ENCODE results near the gene TSPAN5.

The TSPAN5 gene

DNA sequence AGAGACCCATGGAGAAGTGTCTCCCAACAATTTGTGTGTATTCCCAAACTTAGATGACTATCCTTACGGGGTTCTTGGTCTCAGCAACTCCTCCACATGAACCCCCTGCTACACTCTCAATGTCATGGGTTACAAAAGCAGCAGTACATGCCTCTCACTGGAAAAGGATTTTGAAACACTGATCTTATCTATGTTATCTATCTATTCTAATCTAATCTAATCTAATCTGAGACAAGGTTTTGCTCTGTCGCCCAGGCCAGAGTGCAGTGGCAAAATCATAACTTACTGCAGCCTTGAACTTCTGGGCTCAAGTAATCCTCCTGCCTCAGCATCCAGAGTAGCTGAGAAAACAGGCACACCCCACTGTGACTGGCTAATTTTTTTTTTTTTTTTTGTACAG is 19.3 kb downstream of the TSPAN5 start:
- H3K9me3 ChIP-seq (ENCODE audit: control insufficient read depth in 5 of 5, low read length in 5 of 5) = no peaks in the 10 kb centered on the region
- no peaks in the 10 kb centered on the region for H3K4me1 ChIP-seq (ENCODE audit: control insufficient read depth in 5 of 5, insufficient read depth in 5 of 5, low read length in 5 of 5)
- H3K9ac ChIP-seq (ENCODE audit: low read length in 5 of 5) = no peak overlapping the region
- no peaks in the 10 kb centered on the region for H3K36me3 ChIP-seq (ENCODE audit: control insufficient read depth in 5 of 5, insufficient read depth in 5 of 5, low read length in 5 of 5)
- H3K27ac ChIP-seq (ENCODE audit: low read depth, low read length) = no peak overlapping the region
- H3K4me3 ChIP-seq (ENCODE audit: low read depth in 1 of 5, low read length in 5 of 5) = no peak overlapping the region
- no peaks in the 10 kb centered on the region for H3K27me3 ChIP-seq (ENCODE audit: control insufficient read depth in 5 of 5, insufficient read depth in 4 of 5, low read length in 5 of 5)

DNA sequence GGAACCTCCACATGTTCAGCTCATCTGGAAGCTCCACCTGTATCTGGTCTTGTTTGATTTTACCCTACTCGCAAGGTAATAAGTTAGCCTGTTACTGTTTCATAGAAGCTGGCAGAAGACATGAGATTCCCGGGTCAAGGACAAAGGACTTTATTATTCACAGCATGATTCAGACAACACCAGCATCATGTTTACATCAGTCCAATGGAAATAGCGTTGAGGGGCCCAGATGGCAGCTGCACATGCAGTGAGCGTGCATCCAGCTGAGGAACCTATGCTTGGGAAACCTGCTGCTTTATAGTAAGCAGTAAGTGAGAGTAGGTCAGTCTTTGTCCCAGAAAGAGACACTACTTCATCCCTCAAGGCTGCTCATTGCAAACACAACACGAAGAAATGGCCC is 19.8 kb downstream of the TSPAN5 start:
- Histone ChIP-seq H3K27ac (ENCODE audit: low read depth, low read length) (no peak overlapping the region), H3K4me1 (ENCODE audit: control insufficient read depth in 5 of 5, insufficient read depth in 5 of 5, low read length in 5 of 5) (no peaks in the 10 kb centered on the region), H3K9ac (ENCODE audit: low read length in 5 of 5) (no peak overlapping the region)

GRCh38 chr4:98634061-98634460 is 24.4 kb downstream of the TSPAN5 start:
- Histone ChIP-seq H3K4me3 (ENCODE audit: low read depth in 1 of 5, low read length in 5 of 5) (no peak overlapping the region), H3K36me3 (ENCODE audit: control insufficient read depth in 5 of 5, insufficient read depth in 5 of 5, low read length in 5 of 5) (no peaks in the 10 kb centered on the region), H3K27me3 (ENCODE audit: control insufficient read depth in 5 of 5, insufficient read depth in 4 of 5, low read length in 5 of 5) (no peaks in the 10 kb centered on the region), H3K9ac (ENCODE audit: low read length in 5 of 5) (no peak overlapping the region), H3K27ac (ENCODE audit: low read depth, low read length) (no peak overlapping the region), H3K9me3 (ENCODE audit: control insufficient read depth in 5 of 5, low read length in 5 of 5) (no peaks in the 10 kb centered on the region), H3K4me1 (ENCODE audit: control insufficient read depth in 5 of 5, insufficient read depth in 5 of 5, low read length in 5 of 5) (no peaks in the 10 kb centered on the region)

More for the DNA sequence above, 19.8 kb downstream of the TSPAN5 start:
- H3K36me3 ChIP-seq (ENCODE audit: control insufficient read depth in 5 of 5, insufficient read depth in 5 of 5, low read length in 5 of 5) = no peaks in the 10 kb centered on the region
- H3K9me3 ChIP-seq (ENCODE audit: control insufficient read depth in 5 of 5, low read length in 5 of 5) = no peaks in the 10 kb centered on the region
- no peaks in the 10 kb centered on the region for H3K27me3 ChIP-seq (ENCODE audit: control insufficient read depth in 5 of 5, insufficient read depth in 4 of 5, low read length in 5 of 5)
- no peak overlapping the region for H3K4me3 ChIP-seq (ENCODE audit: low read depth in 1 of 5, low read length in 5 of 5)

- no peak overlapping the region for H3K27ac ChIP-seq (ENCODE audit: low read depth, low read length)
- no peak overlapping the region for H3K4me3 ChIP-seq (ENCODE audit: low read depth in 1 of 5, low read length in 5 of 5)
- no peaks in the 10 kb centered on the region for H3K9me3 ChIP-seq (ENCODE audit: control insufficient read depth in 5 of 5, low read length in 5 of 5)
- no peaks in the 10 kb centered on the region for H3K4me1 ChIP-seq (ENCODE audit: control insufficient read depth in 5 of 5, insufficient read depth in 5 of 5, low read length in 5 of 5)
- no peaks in the 10 kb centered on the region for H3K36me3 ChIP-seq (ENCODE audit: control insufficient read depth in 5 of 5, insufficient read depth in 5 of 5, low read length in 5 of 5)
- no peak overlapping the region for H3K9ac ChIP-seq (ENCODE audit: low read length in 5 of 5)
- H3K27me3 ChIP-seq (ENCODE audit: control insufficient read depth in 5 of 5, insufficient read depth in 4 of 5, low read length in 5 of 5) = no peaks in the 10 kb centered on the region
Observed at GRCh38 chr4:98633159-98633558, 25.3 kb downstream of the TSPAN5 start.

GRCh38 chr4:98632258-98632657 is 26.2 kb downstream of the TSPAN5 start:
- H3K27ac ChIP-seq (ENCODE audit: low read depth, low read length) = no peak overlapping the region
- H3K4me1 ChIP-seq (ENCODE audit: control insufficient read depth in 5 of 5, insufficient read depth in 5 of 5, low read length in 5 of 5) = no peaks in the 10 kb centered on the region
- no peak overlapping the region for H3K9ac ChIP-seq (ENCODE audit: low read length in 5 of 5)
- H3K36me3 ChIP-seq (ENCODE audit: control insufficient read depth in 5 of 5, insufficient read depth in 5 of 5, low read length in 5 of 5) = no peaks in the 10 kb centered on the region
- H3K4me3 ChIP-seq (ENCODE audit: low read depth in 1 of 5, low read length in 5 of 5) = no peak overlapping the region
- H3K27me3 ChIP-seq (ENCODE audit: control insufficient read depth in 5 of 5, insufficient read depth in 4 of 5, low read length in 5 of 5) = no peaks in the 10 kb centered on the region
- no peaks in the 10 kb centered on the region for H3K9me3 ChIP-seq (ENCODE audit: control insufficient read depth in 5 of 5, low read length in 5 of 5)

DNA sequence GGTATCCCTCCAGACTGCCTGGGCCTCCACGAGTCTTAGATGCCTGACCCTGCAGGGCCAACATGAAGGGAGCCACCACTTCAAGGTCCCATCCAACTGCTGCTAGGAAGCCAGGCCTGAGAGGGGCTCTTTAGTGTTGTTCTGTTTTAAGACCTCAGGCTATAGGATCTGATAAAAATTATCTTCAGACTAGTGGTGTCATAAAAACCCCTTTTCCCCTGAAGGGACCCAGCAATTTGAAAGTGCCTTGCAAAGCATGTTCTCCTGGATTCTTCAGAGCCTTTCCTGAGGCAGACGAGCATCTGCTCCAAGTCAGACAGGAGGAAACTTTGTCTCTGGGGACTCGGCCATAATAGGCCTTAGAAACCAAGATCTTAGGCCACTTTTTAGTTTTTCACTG is 26.9 kb downstream of the TSPAN5 start:
- Histone ChIP-seq H3K9ac (ENCODE audit: low read length in 5 of 5) (no peak overlapping the region), H3K4me1 (ENCODE audit: control insufficient read depth in 5 of 5, insufficient read depth in 5 of 5, low read length in 5 of 5) (no peaks in the 10 kb centered on the region), H3K27ac (ENCODE audit: low read depth, low read length) (no peak overlapping the region), H3K36me3 (ENCODE audit: control insufficient read depth in 5 of 5, insufficient read depth in 5 of 5, low read length in 5 of 5) (no peaks in the 10 kb centered on the region), H3K9me3 (ENCODE audit: control insufficient read depth in 5 of 5, low read length in 5 of 5) (no peaks in the 10 kb centered on the region), H3K27me3 (ENCODE audit: control insufficient read depth in 5 of 5, insufficient read depth in 4 of 5, low read length in 5 of 5) (no peaks in the 10 kb centered on the region), H3K4me3 (ENCODE audit: low read depth in 1 of 5, low read length in 5 of 5) (no peak overlapping the region)

- H3K27ac ChIP-seq (ENCODE audit: low read depth, low read length) = no peak overlapping the region
- no peaks in the 10 kb centered on the region for H3K36me3 ChIP-seq (ENCODE audit: control insufficient read depth in 5 of 5, insufficient read depth in 5 of 5, low read length in 5 of 5)
Observed at GRCh38 chr4:98630737-98631454, 27.5 kb downstream of the TSPAN5 start.

GRCh38 chr4:98627531-98628257 is 30.7 kb downstream of the TSPAN5 start:
- H3K4me3 ChIP-seq (ENCODE audit: low read depth in 1 of 5, low read length in 5 of 5) = no peak overlapping the region
- H3K9ac ChIP-seq (ENCODE audit: low read length in 5 of 5) = no peak overlapping the region
- H3K9me3 ChIP-seq (ENCODE audit: control insufficient read depth in 5 of 5, low read length in 5 of 5) = no peaks in the 10 kb centered on the region
- no peaks in the 10 kb centered on the region for H3K36me3 ChIP-seq (ENCODE audit: control insufficient read depth in 5 of 5, insufficient read depth in 5 of 5, low read length in 5 of 5)
- H3K4me1 ChIP-seq (ENCODE audit: control insufficient read depth in 5 of 5, insufficient read depth in 5 of 5, low read length in 5 of 5) = no peaks in the 10 kb centered on the region
- H3K27me3 ChIP-seq (ENCODE audit: control insufficient read depth in 5 of 5, insufficient read depth in 4 of 5, low read length in 5 of 5) = no peaks in the 10 kb centered on the region
- H3K27ac ChIP-seq (ENCODE audit: low read depth, low read length) = no peak overlapping the region

More at GRCh38 chr4:98630737-98631454, 27.5 kb downstream of the TSPAN5 start:
- H3K27me3 ChIP-seq (ENCODE audit: control insufficient read depth in 5 of 5, insufficient read depth in 4 of 5, low read length in 5 of 5) = no peaks in the 10 kb centered on the region
- H3K4me3 ChIP-seq (ENCODE audit: low read depth in 1 of 5, low read length in 5 of 5) = no peak overlapping the region
- no peak overlapping the region for H3K9ac ChIP-seq (ENCODE audit: low read length in 5 of 5)
- H3K9me3 ChIP-seq (ENCODE audit: control insufficient read depth in 5 of 5, low read length in 5 of 5) = no peaks in the 10 kb centered on the region
- no peaks in the 10 kb centered on the region for H3K4me1 ChIP-seq (ENCODE audit: control insufficient read depth in 5 of 5, insufficient read depth in 5 of 5, low read length in 5 of 5)

- Histone ChIP-seq H3K4me1 (ENCODE audit: control insufficient read depth in 5 of 5, insufficient read depth in 5 of 5, low read length in 5 of 5) (no peaks in the 10 kb centered on the region), H3K4me3 (ENCODE audit: low read depth in 1 of 5, low read length in 5 of 5) (no peak overlapping the region), H3K27ac (ENCODE audit: low read depth, low read length) (no peak overlapping the region), H3K9ac (ENCODE audit: low read length in 5 of 5) (no peak overlapping the region), H3K36me3 (ENCODE audit: control insufficient read depth in 5 of 5, insufficient read depth in 5 of 5, low read length in 5 of 5) (no peaks in the 10 kb centered on the region), H3K27me3 (ENCODE audit: control insufficient read depth in 5 of 5, insufficient read depth in 4 of 5, low read length in 5 of 5) (no peaks in the 10 kb centered on the region), H3K9me3 (ENCODE audit: control insufficient read depth in 5 of 5, low read length in 5 of 5) (no peaks in the 10 kb centered on the region)
Observed at GRCh38 chr4:98626350-98626749, 32.1 kb downstream of the TSPAN5 start.

- Histone ChIP-seq H3K4me3 (ENCODE audit: low read depth in 1 of 5, low read length in 5 of 5) (no peak overlapping the region), H3K27ac (ENCODE audit: low read depth, low read length) (no peak overlapping the region), H3K4me1 (ENCODE audit: control insufficient read depth in 5 of 5, insufficient read depth in 5 of 5, low read length in 5 of 5) (no peaks in the 10 kb centered on the region), H3K36me3 (ENCODE audit: control insufficient read depth in 5 of 5, insufficient read depth in 5 of 5, low read length in 5 of 5) (no peaks in the 10 kb centered on the region), H3K27me3 (ENCODE audit: control insufficient read depth in 5 of 5, insufficient read depth in 4 of 5, low read length in 5 of 5) (no peaks in the 10 kb centered on the region), H3K9ac (ENCODE audit: low read length in 5 of 5) (no peak overlapping the region), H3K9me3 (ENCODE audit: control insufficient read depth in 5 of 5, low read length in 5 of 5) (no peaks in the 10 kb centered on the region)
Observed at GRCh38 chr4:98625920-98626319, 32.5 kb downstream of the TSPAN5 start.

All from subcutaneous abdominal adipose tissue (tissue), 5 donors.